Measurements from ENCODE around the gene NPAS3. TPM values are rescaled to one million over a fixed set of nuclear protein-coding genes. Genes with fewer than 3 reads are reported as not detected.

The NPAS3 gene
- total RNA-seq, 4 donors from 2014 or later, result 0.19 to 2.1 (median 1.7) TPM; not detected in 1

DNA sequence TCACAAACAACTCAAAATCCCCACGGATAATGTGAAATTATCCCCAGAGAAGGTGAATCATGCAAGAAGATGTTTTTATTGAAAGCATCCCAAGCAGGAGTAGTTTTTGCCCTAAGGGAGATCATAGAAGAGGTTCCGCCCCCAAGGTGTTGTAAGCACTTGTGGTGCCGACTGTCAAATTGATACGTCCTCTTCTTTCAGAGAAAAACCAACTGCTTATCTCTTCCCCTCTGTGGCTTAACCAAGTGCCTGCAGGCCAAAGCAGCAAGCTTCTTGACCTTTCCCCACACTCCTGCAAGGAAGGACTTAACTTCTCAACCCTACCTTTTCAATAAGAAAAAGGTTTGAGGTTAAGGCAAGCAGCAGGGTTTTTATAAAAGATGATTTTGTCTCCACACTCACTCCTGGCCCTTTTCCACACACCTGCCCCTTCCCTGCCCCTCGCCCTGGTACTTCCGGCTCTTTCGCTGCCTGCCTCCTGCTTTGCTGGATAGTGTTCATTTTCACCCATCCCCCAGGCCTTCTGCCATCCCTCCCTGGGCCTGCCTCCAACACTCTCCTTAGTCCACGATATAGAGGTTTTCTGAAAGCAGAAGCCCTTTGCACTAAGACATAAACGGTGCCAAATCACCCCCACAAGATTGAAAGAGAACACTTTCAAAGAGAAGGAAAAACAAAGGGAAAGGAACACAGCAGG is 897.7 kb downstream of the NPAS3 start:
- TF ChIP-seq POLR2A (IDR thresholded peaks at IDR 0.05), result no peak
- TF ChIP-seq CTCF (IDR thresholded peaks at IDR 0.05), result no peak
- no peak overlapping the region for H3K4me3 ChIP-seq
- no peak overlapping the region for H3K27ac ChIP-seq
- H3K36me3 ChIP-seq, result no peaks in the 10 kb centered on the region
- H3K4me1 ChIP-seq, result no peaks in the 10 kb centered on the region
- no peaks in the 10 kb centered on the region for H3K9me3 ChIP-seq
- no peaks in the 10 kb centered on the region for H3K27me3 ChIP-seq
- no peak for DNase-seq

GRCh38 chr14:33836900-33837577 is 898.4 kb downstream of the NPAS3 start:
- Histone ChIP-seq H3K27me3 (no peaks in the 10 kb centered on the region), H3K4me1 (no peaks in the 10 kb centered on the region), H3K36me3 (no peaks in the 10 kb centered on the region), H3K4me3 (no peak overlapping the region), H3K9me3 (no peaks in the 10 kb centered on the region), H3K27ac (no peak overlapping the region)
- TF ChIP-seq CTCF (IDR thresholded peaks at IDR 0.05), result no peak
- no peak for TF ChIP-seq POLR2A (IDR thresholded peaks at IDR 0.05)
- no peak for DNase-seq

DNA sequence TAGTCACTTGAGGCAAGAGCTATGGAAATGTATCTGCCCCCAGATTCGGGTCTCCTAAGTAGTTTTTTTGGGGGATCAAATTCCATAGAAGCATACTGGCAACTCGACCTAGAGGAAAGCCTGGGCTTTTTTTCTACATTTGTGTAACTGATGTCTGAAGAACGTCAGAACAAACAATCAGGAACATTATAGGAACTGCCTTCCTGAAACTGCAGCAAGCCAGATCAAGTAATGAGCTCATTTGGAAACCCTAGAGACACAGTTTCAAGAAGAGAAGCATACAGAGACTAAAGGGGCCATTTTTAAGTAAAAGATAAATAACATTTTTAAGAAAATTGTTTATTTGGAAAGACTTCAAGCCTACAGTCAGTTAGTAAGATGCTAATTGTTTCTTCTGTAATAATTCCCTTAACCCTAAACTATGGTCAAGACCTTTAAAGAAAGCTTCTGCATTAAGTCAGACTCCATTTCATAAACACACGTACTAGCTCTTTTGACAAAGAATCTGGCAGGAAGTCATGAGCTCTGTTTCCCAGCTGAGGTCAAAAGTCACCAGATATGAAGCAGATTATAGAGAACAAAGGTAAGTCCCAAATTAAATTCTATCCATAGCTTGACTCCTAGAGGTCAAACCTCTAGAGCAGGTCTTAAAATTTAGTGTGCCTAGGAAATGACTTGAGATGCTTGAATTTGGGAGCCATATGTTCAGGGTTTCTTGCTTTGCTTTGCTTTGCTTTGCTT is 899.4 kb downstream of the NPAS3 start:
- Histone ChIP-seq H3K27ac (no peak overlapping the region), H3K4me3 (no peak overlapping the region), H3K4me1 (no peaks in the 10 kb centered on the region), H3K36me3 (no peaks in the 10 kb centered on the region), H3K9me3 (no peaks in the 10 kb centered on the region), H3K27me3 (no peaks in the 10 kb centered on the region)
- DNase-seq, result no peak
- no peak for TF ChIP-seq CTCF (IDR thresholded peaks at IDR 0.05)
- TF ChIP-seq POLR2A (IDR thresholded peaks at IDR 0.05), result no peak

GRCh38 chr14:33839193-33840076 is 900.8 kb downstream of the NPAS3 start:
- Histone ChIP-seq H3K9me3 (no peaks in the 10 kb centered on the region), H3K36me3 (no peaks in the 10 kb centered on the region), H3K27me3 (no peaks in the 10 kb centered on the region), H3K4me1 (no peaks in the 10 kb centered on the region), H3K4me3 (no peak overlapping the region), H3K27ac (no peak overlapping the region)
- DNase-seq, result peak in 1 of 3 donors; percentile 71
- peak in 5 of 6 experiments; percentile 13 to 73 (median 69) for TF ChIP-seq CTCF (IDR thresholded peaks at IDR 0.05)
- no peak for TF ChIP-seq POLR2A (IDR thresholded peaks at IDR 0.05)

- TF ChIP-seq CTCF (IDR thresholded peaks at IDR 0.05) (no peak), POLR2A (IDR thresholded peaks at IDR 0.05) (no peak)
- Histone ChIP-seq H3K27me3 (no peaks in the 10 kb centered on the region), H3K27ac (no peak overlapping the region), H3K4me3 (no peak overlapping the region), H3K36me3 (no peaks in the 10 kb centered on the region), H3K4me1 (no peaks in the 10 kb centered on the region), H3K9me3 (no peaks in the 10 kb centered on the region)
- no peak for DNase-seq
Observed at GRCh38 chr14:33840797-33841196, 902.1 kb downstream of the NPAS3 start.
